ENCODE measurements around the gene RNF225. TPM values are rescaled to one million over a fixed set of nuclear protein-coding genes. Genes with fewer than 3 reads are reported as not detected.
"Not testable (repeated sequence)": the region's sequence is repeated elsewhere in the genome, so short reads cannot be mapped to it uniquely, and the experiment has no call there.

Gene RNF225
- total RNA-seq, 2 donors from 2014 or later, result not detected

DNA sequence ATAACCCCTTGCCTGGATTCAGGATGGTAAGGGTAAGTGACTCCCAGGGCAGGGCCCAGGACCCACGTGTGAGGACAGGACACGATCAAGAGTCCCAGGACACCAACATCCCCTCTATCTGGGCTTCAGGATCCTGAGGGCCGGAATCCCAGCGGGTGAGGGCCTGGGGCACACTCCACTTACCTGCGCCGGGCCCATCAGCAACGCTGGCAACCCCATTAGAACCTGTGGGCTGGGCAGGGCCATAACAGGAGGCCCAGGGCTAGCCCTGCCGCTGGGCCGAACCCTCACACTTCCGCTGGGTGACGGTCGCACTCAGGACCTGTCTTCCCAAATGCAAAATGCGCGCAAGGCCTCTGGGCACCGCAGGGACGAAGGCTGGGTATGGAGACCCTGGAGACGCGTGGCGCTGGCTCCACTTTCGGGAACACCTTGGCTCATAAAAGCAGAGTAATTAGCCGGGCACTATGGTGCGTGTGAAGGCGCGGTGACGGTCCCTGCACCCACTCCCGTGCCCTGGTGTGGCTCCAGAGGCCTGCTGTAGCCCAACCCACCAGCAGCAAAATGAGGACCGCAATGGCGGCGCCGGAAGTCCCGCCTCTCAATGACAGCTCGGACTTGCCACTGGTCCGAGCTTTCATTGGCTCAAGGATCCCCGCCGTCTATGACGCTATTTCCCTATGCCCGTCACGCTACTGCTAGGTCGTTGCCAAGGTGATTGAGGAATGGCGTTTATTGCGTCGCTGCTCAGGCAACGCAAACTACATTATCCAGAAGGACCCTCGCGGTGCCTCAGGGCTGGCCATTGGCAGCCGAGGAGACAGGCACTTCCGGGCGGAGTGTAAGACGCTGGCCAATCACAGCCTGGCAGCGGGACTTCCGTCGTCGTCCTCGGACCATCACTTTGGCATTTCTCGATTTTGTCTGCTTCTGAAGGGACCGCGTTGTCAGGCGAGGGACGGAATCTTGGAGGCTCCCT is 44.4 kb downstream of the RNF225 start, which contains the start of gene ZNF132:
TSS of gene ZNF132 (minus strand) at position 578 of the 979 bp plus-strand sequence. CDS start at position 246, 332 bp downstream.
- H3K27me3 ChIP-seq (replicated peaks; ENCODE audit: insufficient read depth), result no peaks in the 10 kb centered on the region
- peak; percentile 99 for ATAC-seq (ENCODE audit: insufficient number of reproducible peaks, low FRiP score, low read depth)
- peak within 1 kb of the TSS; percentile 83 for H3K27ac ChIP-seq

DNA sequence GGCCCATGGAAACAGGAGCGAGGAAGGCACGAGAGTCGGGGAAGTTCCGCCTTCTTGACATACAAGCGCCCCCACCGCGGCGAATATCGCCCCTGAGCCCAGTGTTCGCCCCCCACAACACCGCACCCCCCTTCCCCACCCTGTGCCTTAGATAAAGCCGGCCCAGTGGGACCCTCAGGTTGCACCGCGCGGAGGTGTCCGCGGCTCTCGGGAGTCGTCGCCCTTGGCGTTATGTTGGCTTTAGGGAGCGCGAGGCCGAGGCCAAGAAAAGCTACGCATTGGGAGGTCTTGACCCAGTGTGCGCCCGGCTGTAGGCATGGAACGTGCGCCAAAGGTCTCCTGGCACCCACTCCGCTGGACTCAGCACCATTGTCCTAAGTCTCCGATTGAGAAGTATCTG is 45.1 kb downstream of the RNF225 start:
- peaks cover 16% of the 10 kb centered on the region for H3K36me3 ChIP-seq
- ATAC-seq (ENCODE audit: insufficient number of reproducible peaks, low FRiP score, low read depth) (no peak), DNase-seq (ENCODE audit: low spot score) (no peak)
- peak overlapping the region; percentile 83 for H3K27ac ChIP-seq
- peak overlapping the region; percentile 84 for H3K4me3 ChIP-seq
- H3K27me3 ChIP-seq (replicated peaks; ENCODE audit: insufficient read depth), result no peaks in the 10 kb centered on the region
- peaks cover 6 to 18% of the 10 kb centered on the region in 2 donors for H3K4me1 ChIP-seq (ENCODE audit: control insufficient read depth in 1 of 2, low read depth in 2 of 2)
- H3K9me3 ChIP-seq, result peaks cover 23% of the 10 kb centered on the region
- no peak for TF ChIP-seq CTCF (IDR thresholded peaks at IDR 0.05)

More for the DNA sequence above, 44.4 kb downstream of the RNF225 start, which contains the start of gene ZNF132:
- no peak for TF ChIP-seq CTCF (IDR thresholded peaks at IDR 0.05)
- Histone ChIP-seq H3K4me1 (ENCODE audit: control insufficient read depth in 1 of 2, low read depth in 2 of 2) (peaks cover 6 to 18% of the 10 kb centered on the region in 2 donors), H3K36me3 (peaks cover 22% of the 10 kb centered on the region), H3K9me3 (peaks cover 30% of the 10 kb centered on the region), H3K4me3 (peak within 1 kb of the TSS; percentile 84)
- peak; percentile 98 for DNase-seq (ENCODE audit: low spot score)

DNA sequence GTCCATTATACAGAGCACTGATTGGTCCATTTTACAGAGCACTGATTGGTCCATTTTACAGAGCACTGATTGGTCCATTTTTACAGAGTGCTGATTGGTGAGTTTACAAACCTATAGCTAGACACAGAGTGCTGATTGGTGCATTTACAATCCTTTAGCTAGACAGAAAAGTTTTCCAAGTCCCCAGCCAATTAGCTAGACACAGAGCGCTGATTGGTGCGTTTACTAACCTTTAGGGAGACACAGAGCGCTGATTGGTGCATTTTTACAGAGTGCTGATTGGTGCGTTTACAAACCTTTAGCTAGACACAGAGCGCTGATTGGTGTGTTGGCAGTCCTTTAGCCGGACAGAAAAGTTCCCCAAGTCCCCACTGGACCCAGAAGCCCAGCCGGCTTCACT is 47.5 kb downstream of the RNF225 start:
- H3K27me3 ChIP-seq (replicated peaks; ENCODE audit: insufficient read depth); H3K36me3 ChIP-seq; ATAC-seq (ENCODE audit: insufficient number of reproducible peaks, low FRiP score, low read depth); DNase-seq (ENCODE audit: low spot score); H3K4me3 ChIP-seq; H3K27ac ChIP-seq; H3K9me3 ChIP-seq: not testable (repeated sequence)
- peaks cover 6 to 18% of the 10 kb centered on the region in 2 donors for H3K4me1 ChIP-seq (ENCODE audit: control insufficient read depth in 1 of 2, low read depth in 2 of 2)

Other genes with a start within 250 kb of the RNF225 start
- 10 to 100 TPM in 1 of 2 donors, 1 to 10 TPM in 1; 6.8 to 10.6 TPM for gene ZNF329, start 244.9 kb upstream of the RNF225 start, total RNA-seq
- gene ZNF274, start 212.6 kb upstream of the RNF225 start, total RNA-seq, result 10 to 100 TPM; 26.4 to 32.6 TPM
- gene ZNF544, start 166.7 kb upstream of the RNF225 start, total RNA-seq, result 10 to 100 TPM; 23.8 to 25.6 TPM
- gene ZNF8, start 116.7 kb upstream of the RNF225 start, total RNA-seq, result 10 to 100 TPM; 11.4 to 12.0 TPM
- 10 to 100 TPM; 37.4 to 87.9 TPM for gene ERVK3-1, start 90.3 kb upstream of the RNF225 start, total RNA-seq
- gene ZSCAN22, start 68.7 kb upstream of the RNF225 start, total RNA-seq, result 1 to 10 TPM; 1.1 to 4.2 TPM
- gene A1BG, start 42.2 kb upstream of the RNF225 start, total RNA-seq, result 10 to 100 TPM in 1 of 2 donors, 1 to 10 TPM in 1; 1.9 to 10.0 TPM
- 1 to 10 TPM in 1 of 2 donors, not detected in 1; 2.3 TPM for gene ZNF497, start 32.9 kb upstream of the RNF225 start, total RNA-seq
- gene ZNF837, start 14.6 kb upstream of the RNF225 start, total RNA-seq, result 1 to 10 TPM; 1.6 to 3.9 TPM
- gene RPS5, start 8.4 kb upstream of the RNF225 start, total RNA-seq, result 100 to 1,000 TPM; 747 to 789 TPM
- gene ZNF584, start 13.0 kb downstream of the RNF225 start, total RNA-seq, result 10 to 100 TPM; 18.7 to 31.5 TPM
- gene ZNF132, start 44.5 kb downstream of the RNF225 start, total RNA-seq, result 10 to 100 TPM in 1 of 2 donors, 1 to 10 TPM in 1; 3.1 to 10.2 TPM
- 10 to 100 TPM in 1 of 2 donors, 1 to 10 TPM in 1; 6.0 to 12.0 TPM for gene ZNF324B, start 56.0 kb downstream of the RNF225 start, total RNA-seq
- 10 to 100 TPM; 19.8 to 31.7 TPM for gene ZNF324, start 71.4 kb downstream of the RNF225 start, total RNA-seq
- gene ZNF446, start 80.7 kb downstream of the RNF225 start, total RNA-seq, result 10 to 100 TPM; 17.8 to 23.7 TPM
- 1 to 10 TPM; 7.1 to 8.5 TPM for gene SLC27A5, start 116.3 kb downstream of the RNF225 start, total RNA-seq
- gene ZBTB45, start 124.2 kb downstream of the RNF225 start, total RNA-seq, result 10 to 100 TPM; 10.4 to 10.9 TPM
- 100 to 1,000 TPM; 192 to 204 TPM for gene TRIM28, start 148.4 kb downstream of the RNF225 start, total RNA-seq
- gene CHMP2A, start 159.4 kb downstream of the RNF225 start, total RNA-seq, result 10 to 100 TPM; 90.3 to 98.8 TPM
- 10 to 100 TPM; 17.1 to 18.9 TPM for gene UBE2M, start 163.0 kb downstream of the RNF225 start, total RNA-seq
- gene MZF1, start 177.7 kb downstream of the RNF225 start, total RNA-seq, result 10 to 100 TPM; 44.9 to 46.8 TPM

All from thoracic aorta (tissue), 2 donors.